ENCODE measurements around the gene XRCC6. TPM values are rescaled to one million over a fixed set of nuclear protein-coding genes. Genes with fewer than 3 reads are reported as not detected.

XRCC6 gene
- total RNA-seq, 2 donors from 2014 or later = 203 to 312 TPM

- H3K9me3 ChIP-seq = no peaks in the 10 kb centered on the region
- no peak overlapping the region for H3K9ac ChIP-seq (ENCODE audit: low read depth in 2 of 2, low read length in 2 of 2)
- DNase-seq = no peak
- no peak overlapping the region for H3K4me3 ChIP-seq
- no peak for TF ChIP-seq CTCF (IDR thresholded peaks at IDR 0.05)
- H3K27me3 ChIP-seq = no peaks in the 10 kb centered on the region
- no peaks in the 10 kb centered on the region for H3K4me1 ChIP-seq
- intact Hi-C loops (cut with DNase I) = no loop called here
- no peaks in the 10 kb centered on the region for H3K36me3 ChIP-seq
- H3K27ac ChIP-seq = no peak overlapping the region
Observed at GRCh38 chr22:41600976-41601375, 20.1 kb upstream of the XRCC6 start.

- H3K9me3 ChIP-seq = no peaks in the 10 kb centered on the region
- no peak overlapping the region for H3K4me3 ChIP-seq
- no peaks in the 10 kb centered on the region for H3K27me3 ChIP-seq
- H3K9ac ChIP-seq (ENCODE audit: low read depth in 2 of 2, low read length in 2 of 2) = no peak overlapping the region
- no peaks in the 10 kb centered on the region for H3K4me1 ChIP-seq
- TF ChIP-seq CTCF (IDR thresholded peaks at IDR 0.05) = no peak
- no peaks in the 10 kb centered on the region for H3K36me3 ChIP-seq
- intact Hi-C loops (cut with DNase I) = no loop called here
- no peak overlapping the region for H3K27ac ChIP-seq
- no peak for DNase-seq
Observed at GRCh38 chr22:41603873-41604332, 17.2 kb upstream of the XRCC6 start.

GRCh38 chr22:41608386-41608785, 12.7 kb upstream of the XRCC6 start:
- no peak overlapping the region for H3K4me3 ChIP-seq
- intact Hi-C loops (cut with DNase I) = no loop called here
- no peaks in the 10 kb centered on the region for H3K4me1 ChIP-seq
- H3K9ac ChIP-seq (ENCODE audit: low read depth in 2 of 2, low read length in 2 of 2) = no peak overlapping the region
- no peaks in the 10 kb centered on the region for H3K27me3 ChIP-seq
- DNase-seq = no peak
- no peaks in the 10 kb centered on the region for H3K36me3 ChIP-seq
- no peak overlapping the region for H3K27ac ChIP-seq
- H3K9me3 ChIP-seq = no peaks in the 10 kb centered on the region
- no peak for TF ChIP-seq CTCF (IDR thresholded peaks at IDR 0.05)

GRCh38 chr22:41612603-41613306, 8.3 kb upstream of the XRCC6 start:
- Histone ChIP-seq H3K9ac (ENCODE audit: low read depth in 2 of 2, low read length in 2 of 2) (no peak overlapping the region), H3K27ac (no peak overlapping the region), H3K4me3 (no peak overlapping the region), H3K4me1 (no peaks in the 10 kb centered on the region), H3K9me3 (no peaks in the 10 kb centered on the region), H3K27me3 (no peaks in the 10 kb centered on the region), H3K36me3 (no peaks in the 10 kb centered on the region)
- TF ChIP-seq CTCF (IDR thresholded peaks at IDR 0.05) = no peak
- intact Hi-C loops (cut with DNase I) = no loop called here
- no peak for DNase-seq

GRCh38 chr22:41613456-41613855, 7.6 kb upstream of the XRCC6 start:
- Histone ChIP-seq H3K9ac (ENCODE audit: low read depth in 2 of 2, low read length in 2 of 2) (no peak overlapping the region), H3K4me3 (no peak overlapping the region), H3K27me3 (no peaks in the 10 kb centered on the region), H3K27ac (no peak overlapping the region), H3K36me3 (no peaks in the 10 kb centered on the region), H3K9me3 (no peaks in the 10 kb centered on the region), H3K4me1 (no peaks in the 10 kb centered on the region)
- intact Hi-C loops (cut with DNase I) = no loop called here
- no peak for DNase-seq
- TF ChIP-seq CTCF (IDR thresholded peaks at IDR 0.05) = no peak

Data from colonic mucosa (tissue), 4 donors.